Heart left ventricle (tissue), 16 donors: ENCODE data around the gene CASKIN1. TPM values are rescaled to one million over a fixed set of nuclear protein-coding genes. Genes with fewer than 3 reads are reported as not detected.

Experiments used
- ATAC-seq, 4 donors: fragments of 200-7000 bp; cut with Tn5 transposase; one replicate each; pipeline ENCODE4 v1.9.1; 2020 to 2022; ENCODE audit warnings: moderate library complexity in 4 of 4, mild to moderate bottlenecking in 3 of 4, moderate number of reproducible peaks in 1 of 4
- DNase-seq, 5 donors: peaks; one replicate each; pipeline ENCODE4 v3.0.0-alpha.2; 2020
- H3K27ac ChIP-seq, 12 donors: fragments of 200-600 bp; sonication (generic) in 4 of 12; one replicate each; pipeline versions ENCODE4 v1.5.0 to v1.8.0; 2016 to 2022; ENCODE audit warnings: mild to moderate bottlenecking in 2 of 12
- H3K27me3 ChIP-seq, 9 donors: fragments of 200-600 bp; sonication (generic) in 2 of 9; one replicate each; pipeline versions ENCODE4 v1.5.1 to v1.8.0; 2016 to 2022; ENCODE audit warnings: mild to moderate bottlenecking in 3 of 9
- H3K36me3 ChIP-seq, 9 donors: fragments of 200-600 bp; sonication (generic) in 2 of 9; one replicate each; pipeline versions ENCODE4 v1.5.0 to v1.8.0; 2018 to 2022; ENCODE audit warnings: mild to moderate bottlenecking in 2 of 9
- H3K4me1 ChIP-seq, 12 donors: fragments of 200-600 bp; sonication (generic) in 4 of 12; one replicate each; pipeline versions ENCODE4 v1.5.0 to v1.8.0; 2016 to 2022; ENCODE audit warnings: mild to moderate bottlenecking in 3 of 12
- H3K4me3 ChIP-seq, 12 donors: fragments of 200-600 bp; sonication (generic) in 4 of 12; one replicate each; pipeline versions ENCODE4 v1.5.0 to v1.8.0; 2017 to 2022; ENCODE audit warnings: mild to moderate bottlenecking in 9 of 12, moderate library complexity in 4 of 12
- H3K9me3 ChIP-seq, 12 donors: fragments of 200-600 bp; sonication (generic) in 4 of 12; one replicate each; pipeline versions ENCODE4 v1.5.0 to v1.8.0; 2016 to 2022; ENCODE audit warnings: mild to moderate bottlenecking in 1 of 12
- POLR2A ChIP-seq, 2 donors: fragments of 450-650 bp; IDR thresholded peaks; one replicate each; pipeline ENCODE4 v1.6.1; 2017; ENCODE audit warnings: antibody characterized with exemption in 2 of 2, mild to moderate bottlenecking in 2 of 2, moderate library complexity in 2 of 2
- WGBS, 4 donors: extraction: QIAGEN DNeasy Blood & Tissue Kit in 2 of 4; methylation state at CpG; one replicate each; pipeline versions ENCODE4 v1.1.5 to v1.1.7; 2013 to 2018; 5-methylcytosine and 5-hydroxymethylcytosine counted together
- intact Hi-C, 10 donors: fragments of 100-400 bp; cut with DNase I; formaldehyde crosslinking; loops; one replicate each; pipeline versions ENCODE4 v1.11.1 to v1.14.2; 2022
- polyA plus RNA-seq, 2 donors: library from polyadenylated mRNA; stranded (reverse); fragments of 200-250 nt; gene quantifications; one replicate each; pipeline ENCODE4 v1.2.3, GENCODE V29; 2013
- total RNA-seq, 9 donors: library from RNA; depleted of rRNA in 2 of 9; stranded (reverse); fragments of >200 nt in 2 of 9; fragmentation: NEBNext Ultra II Directional in 3 of 9; extraction: Animal tissue kit (Norgen Biotek cat#: 25700) in 3 of 9; gene quantifications; one replicate each; pipeline versions ENCODE4 v1.1.0 to v1.2.4, GENCODE V29; 2016 to 2023
- TF ChIP-seq, protein P1 (sequence below), 12 donors: fragments of 200-600 bp; sonication (generic) in 4 of 12; IDR thresholded peaks; one replicate each; pipeline versions ENCODE4 v1.5.0 to v1.8.0; 2018 to 2022; ENCODE audit warnings: antibody characterized with exemption in 12 of 12, mild to moderate bottlenecking in 5 of 12
- donor health status: ischemic (EF 13 %, LVEDD 7.1; RV severe dilation, severe dysfunction).
- donor health status: healthy with polysubstance abuse.
- donor health status: DM: no; HTN: yes; CAD: no.
- donor health status: DM: no; HTN: no; CAD: no.
- donor health status: ischemic (EF 25% LVEDD 6.9; RV normal size, moderate dysfunction).
- donor health status: ischemic (EF 25% LVEDD 5.7; RV mildly dilated, moderate dysfunction).
- donor health status: healthy.
- donor health status: DM: yes; HTN: yes; CAD: no.
- donor health status: ischemic (EF 35%, LVEDD 5.7; RV mildly dilated, moderate dysfunction).
- donor health status: nonischemic (EF 11% LVEDD 7.7; RV severe dilation, severe dysfunction).
- donor health status: DM: yes; HTN: yes; CAD: no.
- donor health status: PGD.
- donor health status: ischemic (EF 29% LVEDD 5.4; RV normal size, mild dysfunction).
- donor health status: nonischemic (EF 23%, LVEDD 6.1; RV moderate dilation, normal function).

CASKIN1 gene
- total and polyA plus RNA-seq, 11 donors: 0.37 to 7.0 (median 2.1) TPM

DNA sequence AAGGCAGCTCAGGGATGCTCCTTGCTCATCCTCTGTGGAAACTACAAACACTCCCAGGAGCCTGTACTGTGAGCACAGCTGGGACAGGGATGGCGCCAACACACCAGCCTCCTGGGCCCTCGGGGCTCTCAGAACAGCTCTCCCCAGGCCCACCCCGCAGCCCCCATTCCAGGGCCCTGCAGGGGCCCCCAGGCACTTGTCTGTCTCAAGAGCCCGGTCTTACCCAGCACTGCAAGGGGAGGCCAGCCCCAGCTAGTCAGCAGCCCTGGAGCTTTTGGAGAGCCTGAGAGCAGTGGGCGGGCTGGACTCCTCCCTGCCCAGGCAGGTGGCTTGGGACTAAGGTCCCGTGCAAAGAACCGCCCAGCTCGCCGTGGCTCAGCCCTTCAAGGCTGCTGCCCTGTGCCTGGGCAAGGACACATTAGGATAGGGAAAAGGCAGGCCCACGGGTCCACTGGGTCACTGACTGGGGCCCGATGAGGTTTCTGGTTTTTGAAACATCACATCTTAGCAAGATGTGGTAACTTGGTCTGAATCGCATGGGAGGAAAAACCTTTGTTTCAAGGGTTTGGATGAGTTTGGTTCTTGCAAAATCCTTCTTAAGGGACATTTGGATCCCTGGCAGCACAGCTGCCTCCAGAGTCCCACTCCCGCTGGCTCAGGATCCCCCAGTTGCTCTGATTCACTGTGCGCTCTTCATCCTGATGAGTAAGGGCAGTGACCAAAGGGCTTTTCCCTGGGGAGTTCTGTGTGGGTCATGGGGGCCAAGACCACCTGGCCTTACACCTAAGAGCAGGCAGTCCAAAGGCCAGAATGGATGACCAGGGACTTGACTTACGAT is 42.7 kb upstream of the CASKIN1 start:
- Histone ChIP-seq H3K27me3 (peaks cover 0 to 24% (median 6%) of the 10 kb centered on the region in 9 donors), H3K27ac (no peak overlapping the region), H3K4me3 (no peak overlapping the region), H3K9me3 (no peaks in the 10 kb centered on the region), H3K4me1 (peaks cover 0 to 31% (median 23%) of the 10 kb centered on the region in 12 donors), H3K36me3 (peaks cover 3 to 64% (median 50%) of the 10 kb centered on the region in 9 donors)
- intact Hi-C loops: no loop called here
- TF ChIP-seq, protein P1, sequence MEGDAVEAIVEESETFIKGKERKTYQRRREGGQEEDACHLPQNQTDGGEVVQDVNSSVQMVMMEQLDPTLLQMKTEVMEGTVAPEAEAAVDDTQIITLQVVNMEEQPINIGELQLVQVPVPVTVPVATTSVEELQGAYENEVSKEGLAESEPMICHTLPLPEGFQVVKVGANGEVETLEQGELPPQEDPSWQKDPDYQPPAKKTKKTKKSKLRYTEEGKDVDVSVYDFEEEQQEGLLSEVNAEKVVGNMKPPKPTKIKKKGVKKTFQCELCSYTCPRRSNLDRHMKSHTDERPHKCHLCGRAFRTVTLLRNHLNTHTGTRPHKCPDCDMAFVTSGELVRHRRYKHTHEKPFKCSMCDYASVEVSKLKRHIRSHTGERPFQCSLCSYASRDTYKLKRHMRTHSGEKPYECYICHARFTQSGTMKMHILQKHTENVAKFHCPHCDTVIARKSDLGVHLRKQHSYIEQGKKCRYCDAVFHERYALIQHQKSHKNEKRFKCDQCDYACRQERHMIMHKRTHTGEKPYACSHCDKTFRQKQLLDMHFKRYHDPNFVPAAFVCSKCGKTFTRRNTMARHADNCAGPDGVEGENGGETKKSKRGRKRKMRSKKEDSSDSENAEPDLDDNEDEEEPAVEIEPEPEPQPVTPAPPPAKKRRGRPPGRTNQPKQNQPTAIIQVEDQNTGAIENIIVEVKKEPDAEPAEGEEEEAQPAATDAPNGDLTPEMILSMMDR (IDR thresholded peaks at IDR 0.05): no peak
- no peak for TF ChIP-seq POLR2A (IDR thresholded peaks at IDR 0.05)
- no peak for DNase-seq
- peak in 2 of 4 donors; percentile 1 to 5 for ATAC-seq
- 67 to 80% (median 76%) methylated on average over 11 to 15 of the region's 15 CpGs for WGBS, 4 donors

DNA sequence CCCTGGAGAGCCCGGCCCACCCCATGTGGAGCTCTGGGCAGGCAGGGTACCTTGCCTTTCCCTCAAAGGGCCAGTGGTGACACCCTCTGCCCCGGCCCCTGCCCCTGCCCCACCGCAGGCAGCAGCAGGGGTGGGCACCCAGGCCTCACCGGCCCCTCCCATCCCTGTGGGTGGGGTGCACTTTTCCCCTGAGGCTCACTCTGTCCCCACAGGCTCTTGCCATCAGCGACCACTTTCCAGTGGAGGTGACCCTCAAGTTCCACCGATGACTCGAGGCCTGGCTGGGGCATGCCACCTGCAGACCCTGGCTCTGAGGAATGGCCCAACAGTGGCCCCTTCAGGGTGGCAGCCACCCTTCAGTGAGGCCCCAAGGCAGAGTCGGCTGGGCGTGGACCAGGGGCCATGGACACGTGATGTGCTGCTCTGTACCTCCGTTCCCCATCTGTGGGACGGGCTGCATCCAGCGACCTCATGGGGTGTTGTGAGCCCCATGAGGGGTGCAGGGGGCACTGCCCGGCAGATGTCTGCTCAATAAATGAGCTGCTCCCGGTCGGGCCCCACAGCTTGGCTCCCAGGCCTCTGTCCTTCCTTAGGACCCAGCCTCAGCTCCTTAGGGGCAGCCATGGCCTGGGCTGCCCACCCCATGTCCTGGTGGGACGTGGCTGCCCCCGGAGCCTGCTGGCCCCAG is 41.9 kb upstream of the CASKIN1 start:
- H3K4me3 ChIP-seq: no peak overlapping the region
- 48 to 56% (median 53%) methylated on average over 2 to 18 of the region's 18 CpGs for WGBS, 4 donors

DNA sequence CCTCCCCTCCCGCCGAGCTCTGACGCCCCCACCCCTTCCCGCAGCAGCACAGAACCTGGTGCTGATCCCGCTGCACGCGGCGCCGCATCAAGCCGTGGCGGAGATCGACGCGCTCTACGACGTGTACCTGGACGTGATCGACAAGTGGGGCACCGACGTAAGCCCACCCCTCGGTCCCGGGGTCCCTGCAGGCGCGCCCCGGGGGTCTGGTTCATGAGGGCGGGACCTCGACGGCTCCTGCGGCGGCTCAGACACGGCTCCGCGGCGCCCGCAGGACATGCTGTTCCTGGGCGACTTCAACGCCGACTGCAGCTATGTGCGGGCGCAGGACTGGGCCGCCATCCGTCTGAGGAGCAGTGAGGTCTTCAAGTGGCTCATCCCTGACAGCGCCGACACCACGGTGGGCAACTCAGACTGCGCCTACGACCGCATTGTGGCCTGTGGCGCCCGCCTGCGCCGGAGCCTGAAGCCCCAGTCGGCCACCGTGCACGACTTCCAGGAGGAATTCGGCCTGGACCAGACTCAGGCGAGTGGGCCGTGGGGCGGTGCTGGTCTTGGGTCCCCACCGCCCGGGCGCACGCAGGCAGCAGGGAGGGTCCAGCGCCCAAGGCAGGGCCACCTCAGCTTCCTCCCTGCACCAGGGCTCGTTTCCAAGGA is 41.2 kb upstream of the CASKIN1 start:
- TF ChIP-seq, protein P1 (IDR thresholded peaks at IDR 0.05): no peak
- no peak for TF ChIP-seq POLR2A (IDR thresholded peaks at IDR 0.05)
- ATAC-seq (peak in 3 of 4 donors; percentile 15 to 32 (median 17)), DNase-seq (no peak)
- intact Hi-C loops: no loop called here
- WGBS, 4 donors: 6 to 25% (median 11%) methylated on average over 27 to 65 of the region's 65 CpGs
- no peaks in the 10 kb centered on the region for H3K9me3 ChIP-seq
- peaks cover 3 to 62% (median 51%) of the 10 kb centered on the region in 9 donors for H3K36me3 ChIP-seq
- peaks cover 0 to 31% (median 23%) of the 10 kb centered on the region in 12 donors for H3K4me1 ChIP-seq
- H3K27me3 ChIP-seq: peaks cover 0 to 24% (median 6%) of the 10 kb centered on the region in 9 donors
- H3K4me3 ChIP-seq: peak overlapping the region in 7 of 12 donors; percentile 1 to 48 (median 38)
- H3K27ac ChIP-seq: no peak overlapping the region

More for the DNA sequence above, 41.9 kb upstream of the CASKIN1 start:
- ATAC-seq (peak in 3 of 4 donors; percentile 19 to 40 (median 22)), DNase-seq (no peak)
- Histone ChIP-seq H3K27ac (no peak overlapping the region), H3K27me3 (peaks cover 0 to 24% (median 6%) of the 10 kb centered on the region in 9 donors), H3K36me3 (peaks cover 3 to 63% (median 51%) of the 10 kb centered on the region in 9 donors), H3K9me3 (no peaks in the 10 kb centered on the region), H3K4me1 (peaks cover 0 to 31% (median 23%) of the 10 kb centered on the region in 12 donors)
- intact Hi-C loops: no loop called here
- TF ChIP-seq, protein P1 (IDR thresholded peaks at IDR 0.05): no peak
- no peak for TF ChIP-seq POLR2A (IDR thresholded peaks at IDR 0.05)
